ENCODE results near the gene RTBDN. TPM values are rescaled to one million over a fixed set of nuclear protein-coding genes. Genes with fewer than 3 reads are reported as not detected.
A peak's percentile ranks its signal among the peaks of the same experiment; 100 is the strongest.

The RTBDN gene
- total RNA-seq, 1 donor from 2014 or later = not detected

DNA sequence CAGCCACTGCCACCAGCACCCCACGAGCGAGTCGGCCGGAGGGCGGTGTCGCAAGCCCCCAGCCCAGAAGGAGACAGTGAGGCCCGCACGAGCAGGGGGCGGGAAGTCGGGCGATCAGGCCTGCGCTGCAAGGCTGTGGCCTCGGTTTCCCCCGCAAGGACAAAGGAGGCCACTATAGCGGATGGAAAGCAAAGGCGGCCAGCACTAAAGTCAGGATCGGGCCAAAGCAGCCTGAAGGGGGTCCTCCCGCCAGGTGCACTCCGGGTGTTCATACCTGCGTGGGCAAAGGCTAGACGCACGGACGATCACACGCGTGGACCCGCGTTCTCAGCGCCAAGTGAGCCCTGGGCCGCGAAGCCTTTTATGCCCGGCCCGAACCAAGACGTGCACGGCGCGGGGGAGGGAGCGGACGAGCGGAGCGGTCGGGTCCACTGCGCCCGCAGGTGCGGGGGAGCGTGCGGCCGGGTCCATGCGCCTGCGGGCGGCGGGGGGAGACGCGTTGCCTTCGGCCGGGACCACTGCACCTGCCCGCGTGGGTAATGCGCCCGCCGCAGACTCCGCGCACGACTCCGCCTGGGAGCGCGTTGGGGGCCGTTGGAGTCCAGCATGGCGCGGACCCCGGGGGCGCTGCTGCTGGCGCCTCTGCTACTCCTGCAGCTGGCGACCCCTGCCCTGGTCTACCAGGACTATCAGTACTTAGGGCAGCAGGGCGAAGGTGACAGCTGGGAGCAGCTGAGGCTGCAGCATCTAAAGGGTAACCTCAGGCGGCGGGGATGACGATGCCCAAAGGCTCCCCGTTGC lies 32.7 kb downstream of the RTBDN start, which contains the start of the genes PRDX2 and THSD8:
TSS of gene PRDX2 (minus strand) at position 335 of the 801 bp plus-strand sequence. CDS start 539 bp downstream, outside the sequence.
TSS of gene THSD8 (plus strand) at position 604 of the 801 bp plus-strand sequence. CDS start at position 607, 3 bp downstream.
- peak within 1 kb of the TSS; percentile 81 for H3K9ac ChIP-seq
- Mint-ChIP-seq H3K27ac (no peak within 1 kb of the TSS), H3K4me3 (peak within 1 kb of the TSS; percentile 94), H3K9me3 (no peaks in the 10 kb centered on the region), H3K4me1 (peaks cover 20% of the 10 kb centered on the region), H3K36me3 (peaks cover 3% of the 10 kb centered on the region), H3K27me3 (ENCODE audit: insufficient read depth, low read depth) (peaks cover 6% of the 10 kb centered on the region)
- H2AFZ ChIP-seq (replicated peaks) = peak within 1 kb of the TSS; percentile 83
- no peaks in the 10 kb centered on the region for H3K36me3 ChIP-seq
- peak within 1 kb of the TSS; percentile 83 for H3K4me3 ChIP-seq
- no peak within 1 kb of the TSS for H3K27ac ChIP-seq
- peaks cover 16% of the 10 kb centered on the region for H4K20me1 ChIP-seq (ENCODE audit: low read depth)
- TF ChIP-seq EZH2 (IDR thresholded peaks at IDR 0.05) (no peak), EZH2phosphoT487 (IDR thresholded peaks at IDR 0.05) (no peak)
- TF ChIP-seq, protein P1, sequence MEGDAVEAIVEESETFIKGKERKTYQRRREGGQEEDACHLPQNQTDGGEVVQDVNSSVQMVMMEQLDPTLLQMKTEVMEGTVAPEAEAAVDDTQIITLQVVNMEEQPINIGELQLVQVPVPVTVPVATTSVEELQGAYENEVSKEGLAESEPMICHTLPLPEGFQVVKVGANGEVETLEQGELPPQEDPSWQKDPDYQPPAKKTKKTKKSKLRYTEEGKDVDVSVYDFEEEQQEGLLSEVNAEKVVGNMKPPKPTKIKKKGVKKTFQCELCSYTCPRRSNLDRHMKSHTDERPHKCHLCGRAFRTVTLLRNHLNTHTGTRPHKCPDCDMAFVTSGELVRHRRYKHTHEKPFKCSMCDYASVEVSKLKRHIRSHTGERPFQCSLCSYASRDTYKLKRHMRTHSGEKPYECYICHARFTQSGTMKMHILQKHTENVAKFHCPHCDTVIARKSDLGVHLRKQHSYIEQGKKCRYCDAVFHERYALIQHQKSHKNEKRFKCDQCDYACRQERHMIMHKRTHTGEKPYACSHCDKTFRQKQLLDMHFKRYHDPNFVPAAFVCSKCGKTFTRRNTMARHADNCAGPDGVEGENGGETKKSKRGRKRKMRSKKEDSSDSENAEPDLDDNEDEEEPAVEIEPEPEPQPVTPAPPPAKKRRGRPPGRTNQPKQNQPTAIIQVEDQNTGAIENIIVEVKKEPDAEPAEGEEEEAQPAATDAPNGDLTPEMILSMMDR (IDR thresholded peaks at IDR 0.05) = no peak
- peaks cover 39% of the 10 kb centered on the region for H3F3A ChIP-seq (ENCODE audit: low read depth)
- DNase-seq (ENCODE audit: low spot score) = peak; percentile 93
- H3K79me2 ChIP-seq (ENCODE audit: low read depth) = peaks cover 26% of the 10 kb centered on the region
- peaks cover 12% of the 10 kb centered on the region for H3K27me3 ChIP-seq
- peaks cover 5% of the 10 kb centered on the region for H3K4me1 ChIP-seq
- peak within 1 kb of the TSS; percentile 95 for H3K4me2 ChIP-seq
- no peaks in the 10 kb centered on the region for H3K9me3 ChIP-seq (ENCODE audit: low read depth)

DNA sequence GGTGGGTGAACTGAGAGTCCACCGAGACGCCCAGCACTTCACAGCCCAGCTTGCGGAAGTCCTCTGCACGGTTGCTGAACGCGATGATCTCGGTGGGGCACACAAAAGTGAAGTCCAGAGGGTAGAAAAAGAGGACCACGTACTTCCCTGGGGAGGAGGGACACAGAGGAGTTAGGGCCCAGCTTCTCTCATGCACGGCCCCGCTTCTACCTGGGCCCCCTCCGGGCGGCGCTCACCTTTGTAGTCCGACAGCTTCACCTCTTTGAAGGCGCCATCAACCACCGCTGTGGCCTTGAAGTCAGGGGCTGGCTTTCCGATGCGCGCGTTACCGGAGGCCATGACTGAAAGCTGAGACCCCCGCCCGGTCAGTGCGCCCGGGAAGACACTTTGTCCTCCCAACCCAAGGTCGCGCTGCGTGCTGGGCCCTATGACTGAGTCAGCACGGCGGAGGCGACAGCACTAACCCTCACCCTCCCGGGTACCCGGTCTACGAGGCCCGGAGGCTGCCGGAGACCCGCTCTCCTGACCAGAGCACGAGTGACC lies 33.4 kb downstream of the RTBDN start:
- H3F3A ChIP-seq (ENCODE audit: low read depth) = peaks cover 44% of the 10 kb centered on the region
- no peak for TF ChIP-seq EZH2 (IDR thresholded peaks at IDR 0.05)
- TF ChIP-seq, protein P1 (IDR thresholded peaks at IDR 0.05) = no peak
- no peak for TF ChIP-seq EZH2phosphoT487 (IDR thresholded peaks at IDR 0.05)
- Mint-ChIP-seq H3K9me3 (no peaks in the 10 kb centered on the region), H3K36me3 (peaks cover 7% of the 10 kb centered on the region), H3K27ac (no peak overlapping the region), H3K27me3 (ENCODE audit: insufficient read depth, low read depth) (peaks cover 3% of the 10 kb centered on the region), H3K4me3 (peak overlapping the region; percentile 94), H3K4me1 (peaks cover 21% of the 10 kb centered on the region)
- H3K27ac ChIP-seq = no peak overlapping the region
- peaks cover 25% of the 10 kb centered on the region for H3K79me2 ChIP-seq (ENCODE audit: low read depth)
- peak overlapping the region; percentile 83 for H2AFZ ChIP-seq (replicated peaks)
- peak overlapping the region; percentile 95 for H3K4me2 ChIP-seq
- peaks cover 9% of the 10 kb centered on the region for H3K4me1 ChIP-seq
- H4K20me1 ChIP-seq (ENCODE audit: low read depth) = peaks cover 19% of the 10 kb centered on the region
- H3K36me3 ChIP-seq = no peaks in the 10 kb centered on the region
- peak overlapping the region; percentile 81 for H3K9ac ChIP-seq
- H3K4me3 ChIP-seq = peak overlapping the region; percentile 83
- peak; percentile 70 for DNase-seq (ENCODE audit: low spot score)
- H3K27me3 ChIP-seq = peaks cover 12% of the 10 kb centered on the region
- H3K9me3 ChIP-seq (ENCODE audit: low read depth) = no peaks in the 10 kb centered on the region

DNA sequence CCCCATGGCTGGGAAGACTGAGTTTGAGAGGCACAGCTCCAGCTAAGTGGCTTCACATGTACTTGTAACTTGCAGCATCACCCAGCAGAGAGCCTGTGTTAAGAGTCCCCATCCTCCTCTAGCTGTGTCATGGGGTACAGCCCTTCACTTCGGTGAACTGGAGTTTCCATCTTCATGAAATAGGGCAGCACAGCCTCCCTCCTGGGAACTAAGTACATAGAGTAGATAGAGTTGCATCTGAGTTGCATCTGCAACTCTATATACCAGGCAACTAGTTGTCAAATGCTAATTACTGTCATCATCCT lies 34.0 kb downstream of the RTBDN start:
- Mint-ChIP-seq H3K27me3 (ENCODE audit: insufficient read depth, low read depth) (peaks cover 2% of the 10 kb centered on the region), H3K36me3 (peaks cover 7% of the 10 kb centered on the region), H3K4me1 (peaks cover 22% of the 10 kb centered on the region), H3K27ac (no peak overlapping the region), H3K4me3 (peak overlapping the region; percentile 94), H3K9me3 (no peaks in the 10 kb centered on the region)
- Histone ChIP-seq H3K79me2 (ENCODE audit: low read depth) (peaks cover 25% of the 10 kb centered on the region), H3K9me3 (ENCODE audit: low read depth) (no peaks in the 10 kb centered on the region), H3K36me3 (no peaks in the 10 kb centered on the region), H3F3A (ENCODE audit: low read depth) (peaks cover 49% of the 10 kb centered on the region), H3K4me3 (peak overlapping the region; percentile 83), H3K9ac (peak overlapping the region; percentile 81), H4K20me1 (ENCODE audit: low read depth) (peaks cover 22% of the 10 kb centered on the region), H3K4me2 (peak overlapping the region; percentile 95), H2AFZ (replicated peaks) (no peak overlapping the region), H3K27ac (no peak overlapping the region), H3K4me1 (peaks cover 12% of the 10 kb centered on the region), H3K27me3 (peaks cover 12% of the 10 kb centered on the region)
- no peak for DNase-seq (ENCODE audit: low spot score)
- TF ChIP-seq, protein P1 (IDR thresholded peaks at IDR 0.05) = no peak
- TF ChIP-seq EZH2 (IDR thresholded peaks at IDR 0.05) = no peak
- TF ChIP-seq EZH2phosphoT487 (IDR thresholded peaks at IDR 0.05) = no peak

Data from neural progenitor cell (in vitro differentiated cells).